HepG2 (cell line): ENCODE data around the gene PDZD8. TPM values are rescaled to one million over a fixed set of nuclear protein-coding genes. Genes with fewer than 3 reads are reported as not detected.

ENCODE experiments used
- ATAC-seq: fragments of 200-7000 bp; cut with Tn5 transposase; 3 replicates; pipeline ENCODE4 v1.9.1; 2020; ENCODE audit warnings: mild to moderate bottlenecking, moderate library complexity
- Bru-seq: library from RNA; stranded (reverse); fragments of 400-500 nt; gene quantifications from one replicate; lab custom pipeline; 2021; lab: Mats Ljungman, UMichigan
- BruChase-seq, 2 experiments: library from RNA; stranded (reverse); fragments of 400-500 nt; gene quantifications; one replicate each; lab custom pipeline; 2021; lab: Mats Ljungman, UMichigan
- BruUV-seq: library from RNA; stranded (reverse); fragments of 400-500 nt; replicated peaks from 2 replicates; lab custom pipeline; 2021; lab: Mats Ljungman, UMichigan
- CTCF ChIA-PET: fragments of 300-600 bp; formaldehyde crosslinking; extraction: SDS; loops from one replicate; lab custom pipeline; 2021; ENCODE audit warnings: low total read pairs, inconsistent platforms, low intra/inter-chr PET ratio; lab: Yijun Ruan, JAX
- POLR2A ChIA-PET: fragments of 350-600 bp; sonication (Branson Sonifier 250); formaldehyde crosslinking; loops from one replicate; lab custom pipeline; 2020; ENCODE audit warnings: antibody characterized with exemption, inconsistent platforms; lab: Yijun Ruan, JAX
- DNase-seq: peaks from one replicate; pipeline ENCODE4 v3.0.0-alpha.2; 2015; ENCODE audit warnings: low spot score
- FAIRE-seq: peaks from 3 replicates; lab custom pipeline; 2011; peaks lifted over from hg19 to GRCh38; lab: Jason Lieb, UNC
- H2AFZ ChIP-seq: one replicate; pipeline ENCODE4 v1.6.1; 2011; ENCODE audit warnings: low read length, inconsistent platforms
- H3K27ac ChIP-seq: fragments of 300-600 bp; 3 replicates; pipeline ENCODE4 v1.8.0; 2011; ENCODE audit warnings: mixed run types, mild to moderate bottlenecking, mixed read lengths, low read length, inconsistent platforms; ENCODE audit not compliant: insufficient read depth; ENCODE audit errors: extremely low read length
- H3K27me3 ChIP-seq, 2 experiments: fragments of 200-600 bp in 1 of 2; 2 replicates in 1 of 2; 3 replicates in 1 of 2; pipeline versions ENCODE4 v1.6.0 to v1.8.0; 2011; ENCODE audit warnings: low read length in 2 of 2, mild to moderate bottlenecking in 2 of 2, moderate library complexity in 2 of 2, inconsistent platforms in 1 of 2; ENCODE audit not compliant: insufficient read depth in 2 of 2, control insufficient read depth in 1 of 2
- H3K36me3 ChIP-seq, 2 experiments: fragments of 200-600 bp in 1 of 2; replicated peaks in 1 of 2; 2 replicates in 1 of 2; 3 replicates in 1 of 2; pipeline versions ENCODE4 v1.5.1 to v1.8.0; 2011; ENCODE audit warnings: low read length in 2 of 2, inconsistent platforms in 1 of 2; ENCODE audit not compliant: insufficient read depth in 2 of 2, control insufficient read depth in 1 of 2
- H3K4me1 ChIP-seq: 2 replicates; pipeline ENCODE4 v1.5.1; 2012; ENCODE audit warnings: low read length, inconsistent platforms; ENCODE audit not compliant: insufficient read depth
- H3K4me2 ChIP-seq: 2 replicates; pipeline ENCODE4 v1.6.0; 2011; ENCODE audit warnings: low read depth, low read length, inconsistent platforms
- H3K4me3 ChIP-seq, 3 experiments: fragments of 200-600 bp in 1 of 3; sonication (generic), shearing (Covaris generic) in 1 of 3; replicated peaks in 1 of 3; 2 replicates each; pipeline ENCODE4 v1.5.1; 2011 to 2016; ENCODE audit warnings: low read length in 3 of 3, inconsistent platforms in 2 of 3, low read depth in 2 of 3, mild to moderate bottlenecking in 2 of 3, control low read depth in 1 of 3, mixed read lengths in 1 of 3; ENCODE audit not compliant: insufficient read depth in 1 of 3
- H3K79me2 ChIP-seq: one replicate; pipeline ENCODE4 v1.6.1; 2011; ENCODE audit warnings: low read length, inconsistent platforms; ENCODE audit not compliant: insufficient read depth
- H3K9ac ChIP-seq: 2 replicates; pipeline ENCODE4 v1.6.0; 2011; ENCODE audit warnings: mild to moderate bottlenecking, low read depth, low read length, inconsistent platforms; ENCODE audit not compliant: insufficient read depth
- H3K9me3 ChIP-seq: 2 replicates; pipeline ENCODE4 v1.5.1; 2012; ENCODE audit warnings: mild to moderate bottlenecking, low read length
- H4K20me1 ChIP-seq: 2 replicates; pipeline ENCODE4 v1.6.0; 2011; ENCODE audit warnings: inconsistent platforms, mild to moderate bottlenecking, low read length, moderate library complexity; ENCODE audit not compliant: insufficient read depth
- BRD4 ChIP-seq: sonication (generic); formaldehyde crosslinking; IDR thresholded peaks from 2 replicates; pipeline ENCODE4 v1.4.0; 2020; ENCODE audit warnings: missing genetic modification reagents
- LCORL ChIP-seq, 2 experiments: fragments of 450-650 bp in 1 of 2; sonication (generic) in 1 of 2; formaldehyde crosslinking in 1 of 2; IDR thresholded peaks; 2 replicates each; pipeline versions ENCODE4 v1.5.0 to v1.6.1; 2017 to 2020; ENCODE audit warnings: antibody characterized with exemption in 1 of 2, missing genetic modification reagents in 1 of 2
- MAF1 ChIP-seq: sonication (generic); formaldehyde crosslinking; IDR thresholded peaks from 2 replicates; pipeline ENCODE4 v1.5.0; 2020; ENCODE audit warnings: missing genetic modification reagents, borderline replicate concordance
- NCOA1 ChIP-seq: sonication (generic); formaldehyde crosslinking; IDR thresholded peaks from 2 replicates; pipeline ENCODE4 v1.9.0; 2021; ENCODE audit warnings: missing genetic modification reagents
- YEATS4 ChIP-seq: sonication (generic); formaldehyde crosslinking; IDR thresholded peaks from 2 replicates; pipeline ENCODE4 v1.4.0; 2020; ENCODE audit warnings: missing genetic modification reagents, borderline replicate concordance
- ZFAT ChIP-seq: sonication (generic); formaldehyde crosslinking; conservative IDR thresholded peaks from 2 replicates; pipeline ENCODE4 v1.8.1; 2023; ENCODE audit warnings: missing genetic modification reagents, inconsistent platforms
- ZNF136 ChIP-seq: sonication (generic); formaldehyde crosslinking; IDR thresholded peaks from 2 replicates; pipeline ENCODE4 v1.8.1; 2022; ENCODE audit warnings: low read depth, mild to moderate bottlenecking, moderate library complexity, missing genetic modification reagents
- ZNF30 ChIP-seq: sonication (generic); formaldehyde crosslinking; IDR thresholded peaks from 2 replicates; pipeline ENCODE4 v1.5.0; 2020; ENCODE audit warnings: mild to moderate bottlenecking, missing genetic modification reagents
- ZNF317 ChIP-seq: sonication (generic); formaldehyde crosslinking; IDR thresholded peaks from 2 replicates; pipeline ENCODE4 v1.5.0; 2020; ENCODE audit warnings: mild to moderate bottlenecking, missing genetic modification reagents
- ZNF430 ChIP-seq: sonication (generic); formaldehyde crosslinking; IDR thresholded peaks from 2 replicates; pipeline ENCODE4 v1.9.0; 2021; ENCODE audit warnings: mild to moderate bottlenecking, missing genetic modification reagents
- ZNF878 ChIP-seq: sonication (generic); formaldehyde crosslinking; IDR thresholded peaks from 2 replicates; pipeline ENCODE4 v1.8.1; 2023; ENCODE audit warnings: mild to moderate bottlenecking, missing genetic modification reagents, moderate library complexity
- WGBS: methylation state at CpG from one replicate; pipeline ENCODE4 v1.1.6; 2017; ENCODE audit warnings: low lambda C conversion rate; 5-methylcytosine and 5-hydroxymethylcytosine counted together
- in situ Hi-C: cut with HindIII; loops from 2 replicates; pipeline ENCODE4 v1.10.0; 2017; ENCODE audit warnings: low pct_unique_long_range_greater_than_20kb; ENCODE audit not compliant: extremely low pct_ligation_motif_present
- intact Hi-C: fragments of 100-400 bp; cut with micrococcal nuclease; formaldehyde crosslinking; loops from one replicate; pipeline ENCODE4 v1.10.0; 2022; ENCODE audit not compliant: unreplicated experiment
- long read RNA-seq, 2 experiments: library from RNA in 1 of 2; library from polyadenylated mRNA in 1 of 2; stranded (forward) in 1 of 2; unstranded in 1 of 2; transcript quantifications; one replicate each; pipeline ENCODE4 v2.0.0, GENCODE V29; 2019 to 2022
- polyA minus RNA-seq, 3 experiments: library from RNA; depleted of rRNA, polyadenylated mRNA; stranded (reverse); fragments of >200 nt; gene quantifications; 2 replicates each; pipeline ENCODE4 v1.2.3, GENCODE V29; 2011; ENCODE audit warnings: low replicate concordance in 1 of 3
- polyA plus RNA-seq, 8 experiments: library from polyadenylated mRNA; depleted of rRNA in 3 of 8; stranded (reverse) in 7 of 8; unstranded in 1 of 8; fragments of >200 nt; fragmentation: Illumina TruSeq in 4 of 8; extraction: Trizol in 4 of 8; gene quantifications; 2 replicates each; pipeline versions ENCODE4 v1.2.1 to v1.2.3, GENCODE V29; 2011 to 2016; ENCODE audit warnings: low read depth in 4 of 8, missing spikeins in 1 of 8, mixed read lengths in 1 of 8; ENCODE audit not compliant: insufficient read depth in 1 of 8
- total RNA-seq, 5 experiments: library from RNA; depleted of rRNA; stranded (reverse); fragments of >200 nt; fragmentation: Illumina TruSeq; extraction: Trizol; gene quantifications; 2 replicates each; pipeline ENCODE4 v1.2.3, GENCODE V29; 2016; ENCODE audit warnings: low read depth in 1 of 5
- TF ChIP-seq, protein P1 (sequence below): sonication (generic); IDR thresholded peaks from 2 replicates; pipeline ENCODE4 v1.6.1; 2016; ENCODE audit warnings: low read depth, borderline replicate concordance

Gene PDZD8, protein sequence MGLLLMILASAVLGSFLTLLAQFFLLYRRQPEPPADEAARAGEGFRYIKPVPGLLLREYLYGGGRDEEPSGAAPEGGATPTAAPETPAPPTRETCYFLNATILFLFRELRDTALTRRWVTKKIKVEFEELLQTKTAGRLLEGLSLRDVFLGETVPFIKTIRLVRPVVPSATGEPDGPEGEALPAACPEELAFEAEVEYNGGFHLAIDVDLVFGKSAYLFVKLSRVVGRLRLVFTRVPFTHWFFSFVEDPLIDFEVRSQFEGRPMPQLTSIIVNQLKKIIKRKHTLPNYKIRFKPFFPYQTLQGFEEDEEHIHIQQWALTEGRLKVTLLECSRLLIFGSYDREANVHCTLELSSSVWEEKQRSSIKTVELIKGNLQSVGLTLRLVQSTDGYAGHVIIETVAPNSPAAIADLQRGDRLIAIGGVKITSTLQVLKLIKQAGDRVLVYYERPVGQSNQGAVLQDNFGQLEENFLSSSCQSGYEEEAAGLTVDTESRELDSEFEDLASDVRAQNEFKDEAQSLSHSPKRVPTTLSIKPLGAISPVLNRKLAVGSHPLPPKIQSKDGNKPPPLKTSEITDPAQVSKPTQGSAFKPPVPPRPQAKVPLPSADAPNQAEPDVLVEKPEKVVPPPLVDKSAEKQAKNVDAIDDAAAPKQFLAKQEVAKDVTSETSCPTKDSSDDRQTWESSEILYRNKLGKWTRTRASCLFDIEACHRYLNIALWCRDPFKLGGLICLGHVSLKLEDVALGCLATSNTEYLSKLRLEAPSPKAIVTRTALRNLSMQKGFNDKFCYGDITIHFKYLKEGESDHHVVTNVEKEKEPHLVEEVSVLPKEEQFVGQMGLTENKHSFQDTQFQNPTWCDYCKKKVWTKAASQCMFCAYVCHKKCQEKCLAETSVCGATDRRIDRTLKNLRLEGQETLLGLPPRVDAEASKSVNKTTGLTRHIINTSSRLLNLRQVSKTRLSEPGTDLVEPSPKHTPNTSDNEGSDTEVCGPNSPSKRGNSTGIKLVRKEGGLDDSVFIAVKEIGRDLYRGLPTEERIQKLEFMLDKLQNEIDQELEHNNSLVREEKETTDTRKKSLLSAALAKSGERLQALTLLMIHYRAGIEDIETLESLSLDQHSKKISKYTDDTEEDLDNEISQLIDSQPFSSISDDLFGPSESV
- total RNA-seq (2016; rRNA removed; fragmentation: Illumina TruSeq; extraction: Trizol) (32.0 and 34.2 TPM in 2 replicates), polyA plus RNA-seq (2011; rRNA removed) (8.2 and 11.2 TPM in 2 replicates), polyA minus RNA-seq (2011; rRNA and poly(A)+ RNA removed; ENCODE audit: low replicate concordance) (21.5 and 39.5 TPM in 2 replicates), Bru-seq, nascent RNA (percentile 88 among the genes with signal in this experiment), BruChase-seq, experiment 1, labeled RNA remaining after a 6-hour chase (percentile 90 among the genes with signal in this experiment), BruChase-seq, experiment 2, labeled RNA remaining after a 2-hour chase (percentile 84 among the genes with signal in this experiment)
- total RNA-seq (2016; cell fraction: cytosol; rRNA removed; fragmentation: Illumina TruSeq; extraction: Trizol; ENCODE audit: low read depth), result 1.8 and 3.3 TPM in 2 replicates
- 30.1 and 30.9 TPM in 2 replicates for total RNA-seq (2016; cell fraction: insoluble cytoplasmic fraction; rRNA removed; fragmentation: Illumina TruSeq; extraction: Trizol)
- 22.1 and 23.4 TPM in 2 replicates for total RNA-seq (2016; cell fraction: membrane; rRNA removed; fragmentation: Illumina TruSeq; extraction: Trizol)
- 34.9 and 35.6 TPM in 2 replicates for total RNA-seq (2016; cell fraction: nucleus; rRNA removed; fragmentation: Illumina TruSeq; extraction: Trizol)
- polyA plus RNA-seq (2011; cell fraction: cytosol; rRNA removed), result 5.4 and 9.0 TPM in 2 replicates
- polyA plus RNA-seq (2011; cell fraction: nucleus; rRNA removed), result 4.6 and 5.6 TPM in 2 replicates
- 13.9 and 14.8 TPM in 2 replicates for polyA plus RNA-seq (2012)
- polyA plus RNA-seq (2016; cell fraction: cytosol; fragmentation: Illumina TruSeq; extraction: Trizol; ENCODE audit: low read depth), result 1.5 and 2.0 TPM in 2 replicates
- 20.4 and 20.5 TPM in 2 replicates for polyA plus RNA-seq (2016; cell fraction: insoluble cytoplasmic fraction; fragmentation: Illumina TruSeq; extraction: Trizol; ENCODE audit: low read depth)
- polyA plus RNA-seq (2016; cell fraction: membrane; fragmentation: Illumina TruSeq; extraction: Trizol; ENCODE audit: low read depth), result 9.6 and 10.4 TPM in 2 replicates
- polyA plus RNA-seq (2016; cell fraction: nucleus; fragmentation: Illumina TruSeq; extraction: Trizol; ENCODE audit: insufficient read depth, low read depth), result 17.1 and 18.4 TPM in 2 replicates
- polyA minus RNA-seq (2011; cell fraction: cytosol; rRNA and poly(A)+ RNA removed), result 38.4 and 49.5 TPM in 2 replicates
- polyA minus RNA-seq (2011; cell fraction: nucleus; rRNA and poly(A)+ RNA removed), result 38.2 and 59.4 TPM in 2 replicates
- long read RNA-seq, experiment 1, full-length matches to known transcripts, result 3 of 37 reads
- long read RNA-seq, experiment 1, partial matches to known transcripts, result 0 of 37 reads
- long read RNA-seq, experiment 1, other reads (novel, unspliced or antisense), result 34 of 37 reads
- long read RNA-seq, experiment 2, full-length matches to known transcripts, result 9 of 30 reads
- long read RNA-seq, experiment 2, partial matches to known transcripts, result 0 of 30 reads
- long read RNA-seq, experiment 2, other reads (novel, unspliced or antisense), result 21 of 30 reads

DNA sequence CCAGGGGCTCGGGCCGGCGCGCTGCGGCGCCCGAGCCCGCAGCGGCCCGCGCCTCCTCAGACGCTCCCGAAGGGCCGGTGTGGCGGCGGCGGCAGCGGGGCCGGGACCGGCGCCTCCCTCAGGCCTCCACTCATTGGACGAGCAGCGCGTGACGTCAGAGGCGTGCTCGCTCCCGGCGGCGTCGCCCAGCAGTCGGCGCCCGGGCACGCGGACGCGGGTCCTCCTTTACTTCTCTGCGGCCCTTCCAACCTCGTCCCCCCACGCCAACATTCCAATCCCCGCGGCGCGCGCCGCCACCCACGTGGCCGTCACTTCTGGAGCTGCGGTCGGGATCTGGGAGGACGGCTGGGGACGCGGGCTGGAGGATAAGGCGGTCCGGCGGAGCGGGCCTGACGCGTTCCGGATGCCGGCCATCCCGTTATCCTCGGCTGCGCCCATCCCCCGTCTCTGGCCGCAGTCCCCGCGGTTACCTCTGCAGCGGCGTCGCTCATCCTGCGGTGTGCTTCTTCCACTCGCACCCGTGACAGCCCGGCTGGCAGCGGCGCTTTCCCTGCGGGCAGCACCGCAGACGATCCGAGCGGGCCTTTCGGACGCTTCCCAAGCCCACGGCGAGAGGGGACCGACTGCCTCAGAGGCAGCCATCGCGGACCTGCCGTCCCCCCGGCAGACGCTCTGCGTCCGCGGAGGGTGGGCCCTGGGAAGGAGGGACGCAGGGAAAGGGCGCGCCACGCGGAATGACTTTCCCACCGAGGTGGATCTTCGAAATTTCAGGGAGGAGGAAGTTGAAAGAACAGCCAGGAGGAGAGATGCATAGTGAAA is at the start of gene PDZD8:
PDZD8 (minus strand) TSS at position 81 of the 819 bp plus-strand sequence. CDS start 213 bp downstream, outside the sequence.
- Histone ChIP-seq H3K79me2 (peaks cover 46% of the 10 kb centered on the region), H2AFZ (no peak within 1 kb of the TSS), H3K27me3 (peaks cover 0 to 3% of the 10 kb centered on the region in 2 experiments; a peak in 1 of 5 replicates), H3K9ac (peak within 1 kb of the TSS; percentile 88), H3K4me3 (peak within 1 kb of the TSS; percentile 65 to 94 (median 90)), H3K4me1 (peaks cover 31% of the 10 kb centered on the region), H3K36me3 (no peaks in the 10 kb centered on the region), H4K20me1 (peaks cover 31% of the 10 kb centered on the region), H3K4me2 (peak within 1 kb of the TSS; percentile 94), H3K9me3 (no peaks in the 10 kb centered on the region), H3K27ac (peak within 1 kb of the TSS; percentile 74)
- POLR2A ChIA-PET, result no interaction called here
- BruUV-seq, result no TSS peak
- WGBS, result 1% methylated on average over 18 of the region's 103 CpGs
- intact Hi-C loops, result no loop called here
- in situ Hi-C loops, result no loop called here
- CTCF ChIA-PET, result no interaction called here
- ATAC-seq (peak; percentile 87), FAIRE-seq (no peak), DNase-seq (peak; percentile 77)
- TF ChIP-seq ZFAT (CRISPR knock-in tag) (0 out of 2 replicates have a peak, but pooled peaks have one; percentile 46), BRD4 (CRISPR knock-in tag) (peak; percentile 85; the same call in 1 of the 2 replicates), ZNF430 (CRISPR knock-in tag) (peak; percentile 58; the same call in 1 of the 2 replicates), ZNF317 (peak; percentile 78; the same call in 1 of the 2 replicates), MAF1 (CRISPR knock-in tag) (peak; percentile 52; the same call in 1 of the 2 replicates), ZNF30 (CRISPR knock-in tag) (no peak), LCORL (IDR thresholded peaks at IDR 0.05) (no peak), LCORL (CRISPR knock-in tag; IDR thresholded peaks at IDR 0.05) (peak; percentile 88), ZNF136 (CRISPR knock-in tag) (peak; percentile 75; the same call in 1 of the 2 replicates), YEATS4 (peak; percentile 87), NCOA1 (CRISPR knock-in tag) (0 out of 2 replicates have a peak, but pooled peaks have one; percentile 49), ZNF878 (CRISPR knock-in tag) (peak; percentile 58; the same call in 1 of the 2 replicates)
- TF ChIP-seq, protein P1, sequence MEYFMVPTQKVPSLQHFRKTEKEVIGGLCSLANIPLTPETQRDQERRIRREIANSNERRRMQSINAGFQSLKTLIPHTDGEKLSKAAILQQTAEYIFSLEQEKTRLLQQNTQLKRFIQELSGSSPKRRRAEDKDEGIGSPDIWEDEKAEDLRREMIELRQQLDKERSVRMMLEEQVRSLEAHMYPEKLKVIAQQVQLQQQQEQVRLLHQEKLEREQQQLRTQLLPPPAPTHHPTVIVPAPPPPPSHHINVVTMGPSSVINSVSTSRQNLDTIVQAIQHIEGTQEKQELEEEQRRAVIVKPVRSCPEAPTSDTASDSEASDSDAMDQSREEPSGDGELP, result peak; percentile 16; the same call in 1 of the 2 replicates
